ENCODE measurements around the gene RASSF1. TPM values are rescaled to one million over a fixed set of nuclear protein-coding genes. Genes with fewer than 3 reads are reported as not detected.

Gene RASSF1
- polyA plus RNA-seq, 6 donors from 2014 or later: 71.9 to 147 (median 89.9) TPM

DNA sequence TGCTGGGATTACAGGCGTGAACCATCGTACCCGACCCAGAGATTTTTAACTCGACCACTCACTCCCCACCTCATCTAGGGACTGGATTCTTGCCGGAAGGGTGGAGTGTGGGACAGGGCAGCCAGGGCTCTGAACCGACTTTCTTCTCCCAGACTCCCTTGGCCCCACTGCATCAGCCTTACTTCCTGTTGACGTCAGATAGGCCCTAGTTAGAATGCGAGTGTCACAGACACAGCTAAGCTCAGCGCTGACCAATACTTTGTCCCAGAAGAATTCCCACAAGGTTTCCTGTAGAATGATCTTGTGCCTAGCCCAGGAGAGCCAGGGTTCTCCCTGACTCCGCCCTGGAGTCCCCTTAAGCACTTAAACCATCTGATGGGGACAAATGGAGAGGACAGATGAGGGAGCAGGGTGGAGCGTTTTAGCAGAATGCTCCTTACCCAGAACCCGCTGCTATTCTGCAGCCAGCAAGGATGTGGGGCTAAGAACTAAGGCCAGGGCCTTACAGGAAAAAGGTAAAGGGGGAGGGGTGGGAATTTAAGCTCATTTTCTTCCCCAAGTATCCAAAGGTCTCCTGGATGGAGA is 6.8 kb downstream of the RASSF1 start:
- H3K9me3 Mint-ChIP-seq: no peaks in the 10 kb centered on the region
- H3K27me3 Mint-ChIP-seq: no peaks in the 10 kb centered on the region
- H3K4me3 Mint-ChIP-seq: peak overlapping the region in 1 of 8 donors; percentile 81
- H3K36me3 Mint-ChIP-seq: no peaks in the 10 kb centered on the region
- ATAC-seq (ENCODE audit: low read depth in 2 of 2) (no peak), DNase-seq (no peak)
- peaks cover 27 to 48% (median 42%) of the 10 kb centered on the region in 3 donors for H3K4me1 Mint-ChIP-seq
- H3K27ac Mint-ChIP-seq: peak overlapping the region in 2 of 6 donors; percentile 51 to 64

- no peaks in the 10 kb centered on the region for H3K9me3 Mint-ChIP-seq
- no peaks in the 10 kb centered on the region for H3K36me3 Mint-ChIP-seq
- no peak overlapping the region for H3K4me3 Mint-ChIP-seq
- ATAC-seq (ENCODE audit: low read depth in 2 of 2): no peak
- no peaks in the 10 kb centered on the region for H3K27me3 Mint-ChIP-seq
- peaks cover 19 to 52% (median 38%) of the 10 kb centered on the region in 3 donors for H3K4me1 Mint-ChIP-seq
- no peak for DNase-seq
- peak overlapping the region in 2 of 6 donors; percentile 33 to 57 for H3K27ac Mint-ChIP-seq
Measured at GRCh38 chr3:50331364-50331907, 9.2 kb downstream of the RASSF1 start.

- H3K27me3 Mint-ChIP-seq: no peaks in the 10 kb centered on the region
- peak overlapping the region in 3 of 6 donors; percentile 24 to 64 (median 60) for H3K27ac Mint-ChIP-seq
- no peaks in the 10 kb centered on the region for H3K9me3 Mint-ChIP-seq
- DNase-seq (no peak), ATAC-seq (ENCODE audit: low read depth in 2 of 2) (no peak)
- H3K4me1 Mint-ChIP-seq: peaks cover 17 to 44% (median 33%) of the 10 kb centered on the region in 3 donors
- no peaks in the 10 kb centered on the region for H3K36me3 Mint-ChIP-seq
- peak overlapping the region in 2 of 8 donors; percentile 15 to 68 for H3K4me3 Mint-ChIP-seq
Measured at GRCh38 chr3:50330330-50330729, 10.3 kb downstream of the RASSF1 start.

DNA sequence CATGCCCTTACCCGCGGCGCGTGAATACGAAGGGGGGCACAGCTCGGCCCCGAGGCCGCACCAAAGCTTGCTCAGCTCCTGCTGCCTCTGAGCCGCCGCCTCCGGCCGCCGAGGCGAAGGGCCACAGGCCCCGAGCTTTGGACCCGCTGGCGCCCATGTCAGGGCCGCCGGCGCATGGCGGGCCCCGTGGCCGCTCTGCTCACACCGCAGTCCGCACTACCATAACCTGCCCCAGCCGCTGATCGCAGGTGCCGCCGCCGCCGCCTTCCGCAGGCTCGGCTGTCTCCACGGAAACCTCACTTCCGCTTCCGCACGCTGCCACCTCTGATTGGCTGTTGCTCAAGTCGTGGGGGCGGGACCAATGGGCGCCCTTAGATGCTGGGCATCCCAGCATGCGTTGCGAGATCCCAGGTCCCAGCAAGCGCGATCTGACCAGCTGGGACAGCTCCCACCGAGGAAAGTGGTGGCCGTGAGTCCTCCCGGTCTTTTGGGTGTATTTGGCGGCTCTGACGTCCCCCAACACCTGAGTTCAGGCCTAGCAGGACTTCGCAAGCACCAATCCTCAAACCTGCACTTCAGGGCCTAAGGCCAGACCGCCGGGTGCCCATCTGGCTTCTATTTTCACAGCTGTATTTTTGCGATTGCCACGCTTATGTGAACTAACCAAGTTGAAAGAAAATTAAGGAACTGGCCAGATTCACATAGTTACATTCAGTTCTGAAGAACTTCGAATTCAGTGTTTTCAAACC is 12.5 kb downstream of the RASSF1 start, which contains the start of gene TUSC2:
TSS of gene TUSC2 (minus strand) at position 281 of the 749 bp plus-strand sequence. CDS start at position 157, 124 bp downstream.
- H3K27me3 Mint-ChIP-seq: no peaks in the 10 kb centered on the region
- ATAC-seq (ENCODE audit: low read depth in 2 of 2): peak; percentile 94 to 96
- DNase-seq: peak; percentile 92
- H3K27ac Mint-ChIP-seq: peak within 1 kb of the TSS; percentile 42 to 94 (median 90)
- peaks cover 16 to 42% (median 30%) of the 10 kb centered on the region in 3 donors for H3K4me1 Mint-ChIP-seq
- H3K4me3 Mint-ChIP-seq: peak within 1 kb of the TSS; percentile 82 to 97 (median 92)
- H3K9me3 Mint-ChIP-seq: no peaks in the 10 kb centered on the region
- no peaks in the 10 kb centered on the region for H3K36me3 Mint-ChIP-seq

DNA sequence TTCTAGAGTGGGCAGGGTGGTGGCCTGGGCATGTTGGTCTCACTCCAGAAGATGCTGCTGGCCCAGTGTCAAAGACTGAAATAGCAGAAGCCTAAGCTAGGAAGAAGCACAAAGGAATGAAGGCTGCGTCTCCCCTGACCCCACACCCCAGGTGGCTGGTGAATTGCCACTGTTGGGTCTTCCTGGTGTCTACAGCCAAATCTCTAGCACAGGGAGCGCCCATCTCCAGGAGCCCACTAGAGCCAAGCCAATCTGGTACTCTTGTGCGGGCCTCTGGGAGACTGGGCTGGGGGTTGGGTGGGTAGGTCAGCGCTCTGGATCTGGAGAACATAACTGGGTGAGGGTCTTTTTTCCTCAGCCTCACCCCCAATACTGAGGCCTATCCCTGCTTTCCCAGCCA is 13.5 kb downstream of the RASSF1 start:
- ATAC-seq (ENCODE audit: low read depth in 2 of 2) (no peak), DNase-seq (no peak)
- Mint-ChIP-seq H3K4me1 (peaks cover 16 to 39% (median 39%) of the 10 kb centered on the region in 3 donors), H3K27me3 (no peaks in the 10 kb centered on the region), H3K4me3 (peak overlapping the region; percentile 82 to 97 (median 92)), H3K36me3 (no peaks in the 10 kb centered on the region), H3K27ac (peak overlapping the region in 4 of 6 donors; percentile 20 to 89 (median 55)), H3K9me3 (no peaks in the 10 kb centered on the region)

GRCh38 chr3:50326182-50326541 is 14.5 kb downstream of the RASSF1 start:
- DNase-seq (no peak), ATAC-seq (ENCODE audit: low read depth in 2 of 2) (no peak)
- Mint-ChIP-seq H3K27me3 (no peaks in the 10 kb centered on the region), H3K27ac (peak overlapping the region in 1 of 6 donors; percentile 89), H3K9me3 (no peaks in the 10 kb centered on the region), H3K4me1 (peaks cover 16 to 41% (median 39%) of the 10 kb centered on the region in 3 donors), H3K4me3 (peak overlapping the region in 6 of 8 donors; percentile 29 to 93 (median 86)), H3K36me3 (no peaks in the 10 kb centered on the region)

DNA sequence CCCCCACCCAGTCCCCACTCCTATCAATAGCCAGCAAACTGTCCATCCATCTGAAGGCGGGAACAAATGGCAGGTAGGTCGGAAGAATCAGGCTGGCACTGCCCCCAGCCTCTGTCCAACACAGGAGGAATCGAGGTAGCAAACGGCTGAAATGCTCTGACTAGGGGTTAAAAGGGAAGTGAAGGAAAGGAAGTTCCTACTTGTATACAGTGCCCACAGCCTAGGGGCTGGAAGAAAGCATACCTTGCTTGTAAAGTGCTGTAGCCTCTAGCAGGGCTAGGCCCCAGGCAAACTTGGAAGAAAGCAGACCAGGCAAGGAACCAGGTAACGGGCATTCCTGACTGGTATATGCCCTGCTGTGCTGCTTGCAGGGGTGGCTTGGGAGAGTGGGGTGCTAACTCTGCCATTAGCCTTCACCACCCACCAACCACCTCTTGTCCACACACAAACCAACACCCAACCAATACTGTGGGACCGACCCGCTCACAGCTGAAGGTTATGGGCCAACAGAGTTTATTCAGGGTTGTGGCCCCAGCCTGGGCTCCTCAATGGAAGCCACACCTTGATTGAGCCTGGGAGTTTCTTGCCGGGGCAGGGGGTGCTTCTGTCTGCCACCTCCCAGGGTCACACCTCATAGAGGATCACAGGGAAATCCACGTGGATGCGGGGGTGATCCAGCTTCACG is 15.0 kb downstream of the RASSF1 start:
- Mint-ChIP-seq H3K27ac (peak overlapping the region in 2 of 6 donors; percentile 67 to 89), H3K27me3 (no peaks in the 10 kb centered on the region), H3K4me3 (peak overlapping the region in 6 of 8 donors; percentile 23 to 93 (median 86)), H3K4me1 (peaks cover 17 to 43% (median 41%) of the 10 kb centered on the region in 3 donors), H3K36me3 (no peaks in the 10 kb centered on the region), H3K9me3 (no peaks in the 10 kb centered on the region)
- ATAC-seq (ENCODE audit: low read depth in 2 of 2): no peak
- DNase-seq: no peak

DNA sequence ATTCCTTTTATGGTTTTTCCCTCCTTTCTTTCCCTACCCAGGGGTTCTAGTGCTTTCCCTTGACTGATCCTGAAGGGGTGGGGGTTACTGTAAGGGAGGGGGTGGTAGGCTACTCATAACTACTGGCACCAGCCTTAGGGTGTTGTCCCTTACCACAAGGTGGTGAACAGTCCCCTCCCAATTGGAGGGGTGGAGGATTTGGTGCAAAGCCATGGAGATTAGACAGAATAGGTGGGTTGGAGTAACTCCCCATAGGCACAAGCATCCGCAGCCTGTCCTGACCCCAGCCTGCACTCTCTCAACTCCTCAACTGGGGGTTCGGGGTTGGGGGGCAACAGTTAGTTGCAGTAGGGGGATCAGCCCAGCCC is 15.5 kb downstream of the RASSF1 start:
- no peaks in the 10 kb centered on the region for H3K36me3 Mint-ChIP-seq
- DNase-seq (no peak), ATAC-seq (ENCODE audit: low read depth in 2 of 2) (no peak)
- H3K9me3 Mint-ChIP-seq: no peaks in the 10 kb centered on the region
- H3K27me3 Mint-ChIP-seq: no peaks in the 10 kb centered on the region
- H3K27ac Mint-ChIP-seq: peak overlapping the region in 4 of 6 donors; percentile 14 to 78 (median 70)
- H3K4me3 Mint-ChIP-seq: peak overlapping the region in 4 of 8 donors; percentile 23 to 89 (median 63)
- H3K4me1 Mint-ChIP-seq: peaks cover 23 to 48% (median 46%) of the 10 kb centered on the region in 3 donors

- peaks cover 25 to 52% (median 46%) of the 10 kb centered on the region in 3 donors for H3K4me1 Mint-ChIP-seq
- H3K4me3 Mint-ChIP-seq: peak overlapping the region in 3 of 8 donors; percentile 29 to 89 (median 50)
- DNase-seq (peak; percentile 60), ATAC-seq (ENCODE audit: low read depth in 2 of 2) (peak in 1 of 2 donors; percentile 10)
- no peaks in the 10 kb centered on the region for H3K27me3 Mint-ChIP-seq
- H3K9me3 Mint-ChIP-seq: no peaks in the 10 kb centered on the region
- peak overlapping the region in 3 of 6 donors; percentile 39 to 78 (median 72) for H3K27ac Mint-ChIP-seq
- H3K36me3 Mint-ChIP-seq: no peaks in the 10 kb centered on the region
Measured at GRCh38 chr3:50324351-50325112, 16.1 kb downstream of the RASSF1 start.

- no peaks in the 10 kb centered on the region for H3K9me3 Mint-ChIP-seq
- peak overlapping the region in 3 of 6 donors; percentile 27 to 69 (median 47) for H3K27ac Mint-ChIP-seq
- ATAC-seq (ENCODE audit: low read depth in 2 of 2) (no peak), DNase-seq (no peak)
- no peaks in the 10 kb centered on the region for H3K36me3 Mint-ChIP-seq
- H3K4me1 Mint-ChIP-seq: peaks cover 33 to 58% (median 49%) of the 10 kb centered on the region in 3 donors
- no peaks in the 10 kb centered on the region for H3K27me3 Mint-ChIP-seq
- peak overlapping the region in 1 of 8 donors; percentile 87 for H3K4me3 Mint-ChIP-seq
Measured at GRCh38 chr3:50323614-50324199, 16.9 kb downstream of the RASSF1 start.

DNA sequence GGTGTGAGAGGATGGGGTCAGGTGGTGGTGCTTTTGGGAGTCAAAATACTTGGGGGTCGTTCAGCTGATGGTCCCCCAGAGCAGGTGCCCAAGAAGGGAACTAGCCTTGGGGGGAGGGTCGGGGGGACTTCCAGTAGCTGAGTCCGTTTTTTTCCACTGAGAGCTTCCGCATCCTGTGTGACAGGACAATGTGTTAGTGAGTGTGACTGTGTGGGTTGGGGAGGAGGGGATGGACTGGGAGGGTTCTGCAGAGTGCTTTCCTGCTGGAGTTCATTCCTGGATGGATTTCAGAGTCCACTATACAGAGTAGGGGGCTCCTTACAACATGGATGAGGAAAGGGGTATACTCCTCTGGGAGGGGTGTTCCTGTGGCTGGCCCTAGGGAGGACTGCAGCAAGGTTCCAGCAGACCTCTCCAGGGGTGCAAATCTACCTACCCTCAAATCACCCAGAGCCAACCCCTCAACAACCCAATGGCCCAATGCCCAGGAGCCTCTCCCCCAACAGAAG is 17.5 kb downstream of the RASSF1 start:
- no peak for DNase-seq
- H3K27me3 Mint-ChIP-seq: no peaks in the 10 kb centered on the region
- no peaks in the 10 kb centered on the region for H3K36me3 Mint-ChIP-seq
- peak overlapping the region in 3 of 6 donors; percentile 57 to 69 (median 66) for H3K27ac Mint-ChIP-seq
- peaks cover 36 to 57% (median 51%) of the 10 kb centered on the region in 3 donors for H3K4me1 Mint-ChIP-seq
- peak overlapping the region; percentile 15 to 88 (median 64) for H3K4me3 Mint-ChIP-seq
- no peak for ATAC-seq (ENCODE audit: low read depth in 2 of 2)
- no peaks in the 10 kb centered on the region for H3K9me3 Mint-ChIP-seq
